SK-MEL-5 (cell line): ENCODE data around the gene ANKRD13B. TPM values are rescaled to one million over a fixed set of nuclear protein-coding genes. Genes with fewer than 3 reads are reported as not detected.

Experiments
- DNase-seq: peaks from one replicate; pipeline ENCODE4 v3.0.0-alpha.2; 2016; ENCODE audit warnings: low read depth, low spot score
- in situ Hi-C: cut with HindIII; loops from 2 replicates; pipeline ENCODE4 v1.10.0; 2016; ENCODE audit warnings: low sequenced_read_pairs, high pct_unique_total_duplicates, low pct_unique_long_range_greater_than_20kb
- total RNA-seq: library from RNA; depleted of rRNA; stranded (reverse); fragments of >200 nt; shearing (Covaris generic); gene quantifications from 2 replicates; pipeline ENCODE4 v1.2.3, GENCODE V29; 2014

ANKRD13B gene
- total RNA-seq, 1 experiment from 2014 or later = 5.3 TPM

DNA sequence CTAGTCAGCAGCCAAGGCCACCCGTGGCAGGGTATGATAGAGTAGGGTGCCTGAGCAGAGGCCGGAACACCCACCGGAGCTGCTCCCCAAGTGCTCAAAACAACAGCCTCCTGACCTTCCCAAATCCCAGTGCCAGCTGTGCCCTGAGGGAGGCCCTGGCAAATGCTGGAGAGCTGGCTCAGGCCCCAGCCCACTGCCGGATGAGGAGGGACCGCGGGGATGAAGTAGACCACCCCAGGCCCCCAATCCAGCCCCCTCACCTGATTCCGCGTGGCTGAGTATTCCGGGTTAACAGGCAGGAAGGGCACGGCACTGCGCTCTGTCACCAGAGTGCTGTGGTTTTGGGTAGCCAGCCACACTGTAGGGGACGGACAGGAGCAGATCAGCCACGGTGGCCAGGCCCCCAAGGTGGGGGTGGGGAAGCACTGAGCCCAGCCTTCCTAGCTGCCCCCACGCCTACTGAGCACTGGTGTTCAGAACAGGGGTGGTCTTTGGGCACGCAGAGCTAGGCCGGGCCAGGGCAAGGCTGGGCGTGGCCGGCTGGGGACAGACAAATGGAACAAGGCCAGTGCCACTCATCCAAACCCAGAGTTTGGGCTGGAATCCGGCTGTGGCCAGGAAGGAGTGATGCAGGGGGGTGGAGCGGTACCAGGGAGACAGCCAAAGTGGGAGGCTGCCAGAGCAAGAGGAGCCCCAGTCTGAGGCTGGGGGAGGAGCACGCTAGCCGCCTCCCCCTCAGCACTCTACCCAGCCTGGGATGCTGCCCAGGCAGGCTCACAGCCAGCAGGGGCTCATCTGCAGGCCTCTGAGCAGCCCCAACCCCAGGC lies 15.3 kb upstream of the ANKRD13B start:
- DNase-seq = no peak
- in situ Hi-C loops = no loop called here

DNA sequence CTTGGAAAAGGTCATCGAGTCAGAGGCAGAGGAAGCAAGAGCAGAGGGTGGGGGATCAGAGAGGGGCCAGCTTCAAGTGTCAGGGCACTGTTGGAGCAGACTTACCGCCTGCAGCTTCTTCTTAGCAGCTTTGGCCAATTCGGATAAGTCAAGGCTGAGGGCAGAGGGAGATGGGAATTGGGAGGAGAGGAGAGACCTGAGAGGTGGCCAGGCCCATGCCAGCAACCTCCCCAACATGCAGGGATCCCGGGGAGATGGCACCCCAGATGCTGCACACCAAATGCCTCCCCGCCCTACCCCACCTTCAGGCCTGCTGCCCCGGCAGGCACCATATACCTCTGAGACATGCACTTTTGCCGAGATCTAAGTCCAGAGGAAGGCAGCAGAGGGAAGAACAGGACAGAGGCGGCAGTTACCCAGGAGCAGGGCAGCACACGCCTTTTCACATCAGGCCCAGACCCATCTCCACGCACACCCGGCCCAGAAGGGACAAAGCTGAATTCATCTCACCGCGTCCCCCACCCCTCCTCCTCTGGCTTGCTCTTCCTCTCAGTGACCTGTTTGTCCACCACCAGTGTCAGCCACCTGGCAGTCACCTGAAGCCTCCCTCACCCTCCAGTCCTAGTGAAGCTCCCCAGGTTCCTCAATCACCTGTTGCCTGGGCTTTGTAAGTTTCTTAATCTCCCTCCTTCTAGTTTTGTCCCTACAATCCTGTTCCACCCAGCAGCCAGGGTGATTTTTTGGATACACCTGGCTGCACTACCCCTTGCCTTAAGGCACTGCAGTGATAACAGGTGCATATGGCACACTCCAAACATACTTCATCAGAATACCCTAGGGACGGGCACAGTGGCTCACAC lies 14.1 kb upstream of the ANKRD13B start:
- in situ Hi-C loops = no loop called here
- DNase-seq = no peak

DNA sequence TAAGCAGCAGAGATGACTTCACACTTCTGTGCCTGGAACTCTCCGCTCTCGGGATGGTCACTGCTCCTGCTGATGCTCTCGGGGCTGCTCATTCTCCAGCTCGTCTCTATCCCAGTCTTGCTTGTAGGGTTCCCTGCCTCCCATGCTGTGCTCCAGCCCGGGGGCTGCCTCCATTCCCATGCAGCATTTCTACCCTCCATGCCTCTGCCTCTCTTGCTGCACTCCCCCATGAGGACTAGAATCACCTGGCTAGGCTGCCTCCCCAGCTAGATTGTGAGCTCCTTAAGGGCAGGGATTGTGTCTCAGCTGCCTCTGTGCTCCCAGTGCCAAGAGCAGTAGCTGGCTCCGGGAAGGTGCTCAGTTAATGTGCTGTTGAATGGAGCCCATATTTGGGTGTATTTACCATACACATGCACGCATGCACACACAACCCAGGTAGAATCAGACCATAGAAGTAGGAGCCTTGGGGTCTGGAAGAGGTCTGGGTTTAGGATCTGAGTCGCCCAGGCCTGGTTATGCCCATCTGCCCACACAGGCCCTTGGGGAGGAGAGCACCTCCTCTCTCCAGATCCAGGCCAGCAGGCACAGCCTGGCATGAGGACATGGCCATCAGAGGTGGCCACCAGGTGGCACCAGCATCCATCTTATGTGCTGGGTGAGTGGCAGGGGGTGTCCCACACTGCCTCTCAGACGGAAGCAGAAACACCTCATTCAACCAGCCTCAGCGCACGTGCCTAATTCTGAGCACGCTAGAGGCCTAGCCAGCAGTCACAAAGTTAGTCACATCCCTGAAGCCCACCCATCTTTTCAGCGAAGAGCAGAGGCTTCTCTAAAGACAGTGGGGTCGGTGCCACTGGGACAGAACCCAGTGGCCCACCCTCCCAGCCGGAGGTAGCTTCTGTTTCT lies 12.8 kb upstream of the ANKRD13B start:
- in situ Hi-C loops = no loop called here
- DNase-seq = peak; percentile 90

DNA sequence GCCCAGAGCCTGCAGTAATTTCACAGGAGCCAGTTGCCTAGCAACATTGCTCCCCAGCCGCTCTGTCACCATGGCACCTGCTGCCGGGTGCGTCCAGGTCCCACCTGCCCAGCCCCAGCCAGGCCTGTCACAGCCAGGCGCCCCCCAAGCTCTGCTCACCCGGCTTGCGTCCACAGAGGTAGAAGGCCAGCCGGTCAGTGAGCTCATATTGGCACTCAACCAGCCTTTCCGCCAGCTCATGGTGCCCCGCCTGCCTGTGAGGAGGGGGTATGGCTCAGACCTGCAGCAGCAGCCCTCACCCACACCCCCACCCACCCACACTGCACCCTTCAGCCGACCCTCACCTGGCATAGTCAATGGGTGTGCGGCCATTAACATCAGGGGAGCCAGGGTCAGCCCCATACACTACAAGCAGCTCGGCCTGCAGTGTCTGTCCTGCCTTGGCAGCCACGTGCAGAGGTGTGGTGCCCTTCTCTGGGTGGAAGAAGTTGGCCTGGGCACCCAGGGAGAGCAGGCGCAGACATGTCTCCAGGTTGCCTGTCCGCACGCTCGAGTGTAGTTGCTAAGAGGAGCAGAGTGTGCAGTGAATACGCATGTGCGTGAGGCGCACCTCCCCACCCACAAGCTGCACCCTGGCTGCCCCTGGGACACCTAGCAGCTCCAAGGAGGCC lies 11.2 kb upstream of the ANKRD13B start:
- DNase-seq = no peak

DNA sequence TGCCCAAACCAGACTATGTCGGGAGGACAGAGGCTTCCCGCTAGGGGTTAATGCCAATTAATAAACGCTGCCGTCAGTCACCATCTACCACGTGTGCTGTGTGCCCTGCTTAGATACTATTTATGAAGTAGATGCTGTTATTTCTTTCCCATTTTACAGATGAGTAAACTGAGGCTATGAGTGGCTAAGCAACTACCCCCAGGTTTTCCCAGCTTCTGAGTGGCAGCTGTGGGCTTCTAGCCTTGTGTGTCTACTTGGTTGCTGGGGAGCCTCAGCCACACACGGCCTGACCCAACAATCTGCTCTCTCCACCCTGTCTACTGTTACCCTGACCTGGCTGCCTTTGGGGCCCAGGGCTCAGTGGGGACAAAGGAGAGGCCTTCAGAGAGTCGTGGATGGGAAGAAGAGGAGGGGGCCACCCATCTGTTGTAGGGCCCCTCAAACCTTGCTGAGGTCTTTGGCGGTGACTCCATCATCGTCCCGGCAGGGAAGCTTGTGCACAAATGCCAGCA lies 10.6 kb upstream of the ANKRD13B start:
- in situ Hi-C loops = no loop called here
- no peak for DNase-seq

More for the DNA sequence above, 11.2 kb upstream of the ANKRD13B start:
- in situ Hi-C loops = no loop called here

DNA sequence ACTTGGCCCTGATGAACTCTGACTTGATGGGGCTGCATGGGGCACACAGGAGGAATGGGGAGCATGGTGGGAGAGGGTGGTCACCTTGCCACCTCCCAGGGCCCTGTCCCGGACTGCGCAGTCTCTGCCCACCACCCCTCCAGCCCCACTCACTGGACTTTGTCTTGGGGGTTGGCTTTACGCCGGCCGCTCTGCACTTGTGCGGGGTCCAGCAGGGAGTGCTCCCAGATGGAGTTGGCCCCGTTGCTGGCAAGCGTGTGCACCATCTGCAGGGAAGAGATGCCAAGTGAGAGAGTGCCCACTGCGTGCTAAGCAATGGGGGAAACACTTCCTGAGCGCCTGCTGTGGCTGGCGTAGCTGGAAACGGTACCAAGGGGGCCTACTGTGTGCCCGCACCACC lies 10.2 kb upstream of the ANKRD13B start:
- no peak for DNase-seq
- in situ Hi-C loops = no loop called here

DNA sequence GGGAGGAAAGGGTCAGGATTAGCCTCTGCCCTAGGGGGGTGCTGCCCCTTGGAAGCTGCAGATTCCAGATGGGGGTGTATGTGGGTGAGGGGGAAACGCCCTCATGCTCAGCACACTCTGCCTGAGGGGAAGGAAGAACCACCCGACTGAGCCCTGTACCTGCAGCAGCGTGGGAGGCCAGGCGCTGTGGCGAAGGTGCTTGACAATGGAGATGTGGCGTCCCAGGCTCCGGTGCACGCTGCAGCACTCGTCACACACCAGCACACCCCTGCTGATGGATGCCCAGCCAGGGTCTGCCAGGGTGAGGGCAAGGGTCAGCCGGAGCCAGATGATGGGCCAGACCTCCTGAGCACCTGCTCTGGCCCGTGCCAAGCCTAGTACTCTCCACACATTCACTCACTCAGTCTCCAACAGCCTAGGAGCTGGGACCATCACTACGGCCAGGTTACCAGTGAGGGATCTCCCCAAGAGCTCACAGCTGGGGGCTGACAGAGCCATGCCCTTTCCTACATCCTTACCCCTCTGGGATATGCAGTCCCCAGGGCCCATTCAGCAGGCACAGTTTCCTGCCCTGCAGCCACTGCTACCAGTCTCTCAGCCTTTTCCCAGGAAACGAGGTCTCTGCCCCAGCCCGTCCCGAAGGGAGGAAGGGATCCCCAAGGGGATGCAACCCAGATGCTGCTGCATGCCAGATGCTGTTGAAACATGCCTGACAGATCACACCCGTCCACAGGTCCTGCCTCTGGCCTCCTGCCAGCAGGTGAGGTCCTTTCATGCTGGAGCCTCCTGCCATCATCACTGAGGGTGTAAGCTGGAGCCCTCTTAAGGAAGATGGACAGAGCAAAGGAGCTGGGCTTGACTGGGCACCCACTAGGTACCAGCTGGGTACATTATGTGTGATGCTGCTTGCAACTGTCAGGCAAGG lies 9.3 kb upstream of the ANKRD13B start:
- DNase-seq = no peak
- in situ Hi-C loops = no loop called here

DNA sequence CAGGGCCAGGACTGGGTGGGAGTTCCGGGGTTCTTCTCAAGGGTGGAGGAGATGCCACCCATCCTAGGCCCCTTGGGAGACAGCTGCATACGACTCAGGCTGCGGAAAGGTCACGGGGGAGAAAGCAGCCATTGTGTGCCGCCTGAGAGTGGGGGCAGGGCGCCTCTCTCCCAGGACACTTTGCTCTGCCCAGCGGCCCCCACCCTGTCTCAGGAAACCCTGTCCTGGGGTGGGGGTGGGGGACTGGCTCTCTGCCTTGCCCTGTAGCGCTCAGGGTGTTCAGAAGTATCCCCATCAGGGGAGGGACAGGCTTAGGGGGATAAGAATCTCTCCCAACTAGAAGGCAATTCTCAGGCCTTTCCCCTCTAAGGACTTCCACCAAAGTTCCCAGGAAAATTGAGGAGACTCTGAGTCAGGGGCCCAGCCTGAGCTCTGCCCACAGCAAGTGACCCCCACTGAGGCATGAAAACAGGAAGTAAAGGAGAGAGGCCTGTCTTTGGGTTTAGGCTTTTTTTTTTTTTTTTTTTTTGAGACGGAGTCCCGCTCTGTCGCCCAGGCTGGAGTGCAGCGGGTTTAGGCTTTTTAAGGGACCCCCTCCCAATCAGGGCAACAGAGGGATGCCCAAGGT lies 8.4 kb upstream of the ANKRD13B start:
- in situ Hi-C loops = no loop called here

DNA sequence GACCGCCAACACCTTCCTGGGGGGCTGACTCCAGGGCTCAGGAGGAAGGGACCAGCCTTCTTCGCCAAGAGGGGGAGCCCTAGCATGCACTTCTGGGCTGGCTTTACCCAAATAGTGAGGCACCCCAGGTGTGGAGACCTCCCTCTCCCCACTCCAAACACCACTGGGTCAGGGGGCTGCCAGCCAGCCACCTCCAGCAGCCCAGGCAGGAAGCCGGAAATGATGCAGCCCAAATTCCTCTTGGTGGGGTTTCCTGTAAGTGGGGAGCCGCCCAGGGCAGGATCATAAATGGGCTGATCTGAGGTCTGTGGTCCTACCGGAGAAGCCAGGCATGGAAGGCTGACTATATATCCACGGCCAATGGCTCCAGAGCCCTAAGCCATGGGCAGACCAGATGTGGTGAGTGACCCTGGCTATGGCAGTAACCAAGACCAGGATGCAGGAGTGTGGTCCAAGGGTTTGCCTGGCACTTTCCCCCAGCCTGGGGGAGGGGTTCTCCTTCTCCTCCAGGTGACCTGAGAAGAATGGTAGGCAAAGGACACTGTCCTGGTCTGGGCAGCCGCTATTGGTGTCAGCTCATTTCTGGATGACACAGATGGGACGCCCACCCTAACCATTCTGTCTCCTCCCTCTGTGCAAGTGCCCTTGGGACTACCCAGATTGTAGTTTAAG lies 7.7 kb upstream of the ANKRD13B start:
- DNase-seq = no peak
- in situ Hi-C loops = no loop called here

More for the DNA sequence above, 8.4 kb upstream of the ANKRD13B start:
- peak; percentile 84 for DNase-seq

DNA sequence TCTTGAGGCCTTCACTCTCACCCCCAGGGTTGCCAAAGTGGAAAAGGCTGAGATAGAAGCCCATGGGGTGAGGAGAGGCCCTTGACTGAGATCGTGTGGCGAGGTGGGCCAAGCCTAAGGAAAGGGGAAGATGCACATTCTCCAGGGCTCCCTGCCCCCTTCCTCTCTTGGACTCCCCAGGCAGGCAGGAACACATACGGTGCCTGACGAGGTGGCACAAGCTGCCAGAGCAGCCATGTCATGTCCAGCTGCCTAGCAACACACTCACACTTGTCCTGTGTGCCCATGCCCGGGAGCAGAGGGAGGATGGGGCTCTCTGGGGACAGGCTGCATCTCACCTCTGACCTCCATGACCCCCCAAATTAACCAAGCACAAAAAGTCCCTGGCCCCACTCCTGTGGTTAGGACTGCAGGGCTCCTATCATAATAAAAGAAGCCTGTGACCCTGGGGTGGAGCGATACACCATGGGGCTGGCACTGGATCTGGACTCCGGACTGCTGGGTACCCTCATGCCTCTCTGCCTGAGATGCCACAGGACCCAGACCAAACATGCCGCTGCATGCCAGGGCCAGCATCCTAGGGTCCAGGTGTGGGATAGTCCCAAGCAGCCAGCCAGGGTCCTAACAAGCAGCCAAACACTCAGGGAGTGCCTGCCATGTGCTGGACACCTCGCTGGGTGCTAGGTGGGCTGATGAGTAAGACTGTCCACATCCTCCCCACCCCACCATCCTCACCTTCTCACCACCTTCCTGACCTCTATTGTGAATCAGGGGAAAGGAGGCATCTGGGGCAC lies 6.1 kb upstream of the ANKRD13B start:
- in situ Hi-C loops = no loop called here
- no peak for DNase-seq

DNA sequence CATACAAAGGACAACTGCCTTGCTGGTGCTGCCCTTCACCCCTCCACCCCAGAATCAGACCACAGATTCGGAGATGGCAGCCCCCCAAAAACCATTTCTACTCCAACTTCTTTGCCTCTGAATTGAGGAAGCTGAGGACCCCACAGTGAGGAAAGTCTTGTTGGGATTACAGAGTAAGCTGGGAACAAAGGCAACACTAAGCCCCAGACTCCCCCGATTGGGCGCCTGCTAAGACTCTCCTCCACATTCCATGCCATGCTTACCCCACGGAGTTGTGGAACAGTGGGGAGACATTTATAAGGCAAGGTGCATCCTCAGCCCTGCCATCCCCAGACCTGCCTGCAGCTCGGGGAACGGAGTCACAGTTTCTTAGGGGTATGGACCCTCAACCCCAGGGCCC lies 5.3 kb upstream of the ANKRD13B start:
- DNase-seq = no peak
- in situ Hi-C loops = no loop called here

DNA sequence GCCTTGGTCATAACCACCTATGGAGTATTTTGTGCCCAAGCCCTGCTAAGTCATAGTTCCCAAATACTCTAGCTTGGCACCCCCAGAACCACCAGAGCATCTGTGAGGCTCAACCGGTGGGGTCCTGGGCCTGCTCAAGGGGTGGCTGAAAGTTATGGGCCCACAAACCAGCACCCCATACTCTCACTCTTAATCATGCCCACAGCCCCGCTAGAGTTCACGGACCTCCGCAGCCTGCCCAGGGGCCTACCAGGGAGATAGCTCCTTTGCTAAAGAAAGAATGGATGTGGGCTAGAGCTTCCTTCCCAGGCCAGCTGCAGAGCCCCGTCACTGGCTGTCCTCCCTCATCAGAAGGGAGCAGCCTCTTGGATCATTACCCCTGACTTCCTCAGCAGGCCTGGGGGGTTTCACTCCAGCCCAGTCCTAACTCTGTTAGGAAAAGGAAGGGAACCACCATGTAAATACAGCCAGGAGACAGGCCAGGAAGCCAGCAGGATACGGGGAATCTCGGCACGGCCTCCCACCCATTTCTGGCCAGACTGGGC lies 4.8 kb upstream of the ANKRD13B start:
- DNase-seq = no peak
- in situ Hi-C loops = no loop called here

DNA sequence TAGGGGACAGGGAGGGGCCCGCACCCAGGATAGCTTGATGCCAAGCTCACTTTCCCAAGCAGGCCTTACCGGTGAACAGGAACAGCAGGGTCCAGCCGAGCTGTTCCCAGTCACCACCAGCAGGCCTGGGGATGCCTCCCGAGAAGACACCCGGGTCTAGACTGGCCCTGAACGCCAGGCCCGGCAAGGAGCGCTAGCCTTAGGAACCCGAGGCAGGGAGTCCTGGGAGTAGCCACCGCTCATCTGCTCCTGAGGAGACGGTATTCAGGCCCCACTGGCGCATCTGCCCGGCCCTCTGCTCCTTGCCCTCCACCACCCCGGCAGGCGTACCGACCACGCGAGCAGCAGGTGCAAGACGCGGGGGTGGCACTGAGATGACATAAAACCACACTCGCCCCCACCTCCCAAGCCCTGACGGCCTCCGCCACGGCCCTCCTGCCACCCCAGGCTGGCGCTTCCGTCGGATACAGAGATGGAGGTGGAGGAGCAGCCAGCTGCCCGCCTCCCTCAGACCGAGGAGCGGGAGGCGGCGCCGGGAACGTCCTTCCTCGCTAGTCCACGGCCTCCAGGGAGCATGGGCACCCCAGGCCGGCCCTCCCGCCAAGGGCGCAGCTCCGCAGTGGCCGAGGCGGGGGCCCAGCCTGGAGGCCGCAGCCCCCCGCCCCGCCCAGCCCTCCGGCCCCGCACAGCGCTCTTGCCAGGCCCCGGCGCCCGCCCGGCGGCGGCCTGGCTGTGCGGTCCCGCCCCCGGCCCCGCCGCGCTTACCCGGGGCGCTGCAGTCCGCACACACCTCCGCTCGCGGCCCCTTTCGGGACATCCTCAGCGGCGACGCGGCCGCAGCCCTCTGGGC lies 4.1 kb upstream of the ANKRD13B start:
- DNase-seq = peak; percentile 4
- in situ Hi-C loops = no loop called here
